Fibroblast of villous mesenchyme (primary cell): ENCODE data around the gene PHOSPHO2. TPM values are rescaled to one million over a fixed set of nuclear protein-coding genes. Genes with fewer than 3 reads are reported as not detected.

Experiments
- DNase-seq: peaks from one replicate; pipeline ENCODE4 v3.0.0-alpha.2; 2010; ENCODE audit warnings: low read depth
- H3K4me3 ChIP-seq: 2 replicates; pipeline ENCODE4 v1.5.1; 2011; ENCODE audit warnings: low read depth, mild to moderate bottlenecking, low read length
- CTCF ChIP-seq: IDR thresholded peaks from 2 replicates; pipeline ENCODE4 v1.5.1; 2012; ENCODE audit warnings: low read depth, mild to moderate bottlenecking, low read length; ENCODE audit not compliant: insufficient read depth
- small RNA-seq: library from RNA; depleted of rRNA; stranded (forward); fragments of <200 nt; gene quantifications from one replicate; pipeline ENCODE3, GENCODE V24; 2012
- total RNA-seq: library from RNA; depleted of rRNA; stranded (reverse); fragments of >200 nt; gene quantifications from 2 replicates; pipeline ENCODE4 v1.2.3, GENCODE V29; 2012

PHOSPHO2 gene
- total RNA-seq, 1 donor = 3.5 TPM

GRCh38 chr2:169736902-169737301, 42.6 kb downstream of the PHOSPHO2 start:
- no peak overlapping the region for H3K4me3 ChIP-seq
- TF ChIP-seq CTCF = no peak

GRCh38 chr2:169738566-169739229, 44.4 kb downstream of the PHOSPHO2 start:
- no peak overlapping the region for H3K4me3 ChIP-seq
- no peak for TF ChIP-seq CTCF
- no peak for DNase-seq

More at GRCh38 chr2:169736902-169737301, 42.6 kb downstream of the PHOSPHO2 start:
- DNase-seq = peak; percentile 49

- no peak for TF ChIP-seq CTCF
- no peak for DNase-seq
- no peak overlapping the region for H3K4me3 ChIP-seq
Measured at GRCh38 chr2:169739351-169739750, 45.1 kb downstream of the PHOSPHO2 start.

GRCh38 chr2:169743549-169743948, 49.3 kb downstream of the PHOSPHO2 start:
- DNase-seq = peak; percentile 8

GRCh38 chr2:169746240-169746639, 52.0 kb downstream of the PHOSPHO2 start:
- DNase-seq = no peak
- no peak overlapping the region for H3K4me3 ChIP-seq
- TF ChIP-seq CTCF = no peak

More at GRCh38 chr2:169743549-169743948, 49.3 kb downstream of the PHOSPHO2 start:
- no peak for TF ChIP-seq CTCF
- H3K4me3 ChIP-seq = no peak overlapping the region

- DNase-seq = no peak
- no peak overlapping the region for H3K4me3 ChIP-seq
- no peak for TF ChIP-seq CTCF
Measured at GRCh38 chr2:169748319-169748718, 54.0 kb downstream of the PHOSPHO2 start.

Small RNAs within 50 kb of the gene (small RNA-seq; reads per million reads assigned to genes)
- not detected for gene RF00432

Other genes starting within 250 kb of the PHOSPHO2 start
- gene BBS5, start 215.0 kb upstream of the PHOSPHO2 start, total RNA-seq = 5.6 and 6.1 TPM in 2 replicates
- 0.32 and 0.43 TPM in 2 replicates for gene KLHL41, start 184.8 kb upstream of the PHOSPHO2 start, total RNA-seq
- 13.5 and 25.9 TPM in 2 replicates for gene FASTKD1, start 120.6 kb upstream of the PHOSPHO2 start, total RNA-seq
- gene PPIG, start 110.1 kb upstream of the PHOSPHO2 start, total RNA-seq = 21.6 and 35.8 TPM in 2 replicates
- gene CFAP210, start 64 bp upstream of the PHOSPHO2 start, total RNA-seq = not detected in 2 replicates
- gene KLHL23, start 39.4 kb downstream of the PHOSPHO2 start, total RNA-seq = 1.6 and 4.3 TPM in 2 replicates
- 91.5 and 125 TPM in 2 replicates for gene SSB, start 104.4 kb downstream of the PHOSPHO2 start, total RNA-seq
- 51.8 and 61.8 TPM in 2 replicates for gene METTL5, start 130.4 kb downstream of the PHOSPHO2 start, total RNA-seq
- 34.1 and 56.1 TPM in 2 replicates for gene UBR3, start 133.0 kb downstream of the PHOSPHO2 start, total RNA-seq